ENCODE measurements around the gene MAMDC4.

The MAMDC4 gene

DNA sequence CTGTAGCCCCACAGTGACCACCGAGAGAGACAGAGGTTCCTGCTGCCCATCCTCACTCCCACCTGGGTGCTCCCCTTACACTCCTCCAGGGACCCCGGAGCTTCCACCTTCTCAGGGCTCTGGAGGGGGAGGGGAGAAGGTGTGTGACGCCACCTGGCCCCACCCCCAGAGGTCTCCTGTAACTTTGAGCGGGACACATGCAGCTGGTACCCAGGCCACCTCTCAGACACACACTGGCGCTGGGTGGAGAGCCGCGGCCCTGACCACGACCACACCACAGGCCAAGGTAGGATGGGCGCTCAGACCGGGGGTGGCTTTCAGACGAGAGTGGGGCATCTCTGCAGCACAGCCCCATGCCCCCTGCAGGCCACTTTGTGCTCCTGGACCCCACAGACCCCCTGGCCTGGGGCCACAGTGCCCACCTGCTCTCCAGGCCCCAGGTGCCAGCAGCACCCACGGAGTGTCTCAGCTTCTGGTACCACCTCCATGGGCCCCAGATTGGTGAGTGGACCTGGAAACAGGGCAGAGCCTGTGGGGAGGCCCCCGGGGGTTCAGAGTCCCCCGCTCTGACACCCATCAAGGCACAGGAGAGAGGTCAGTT is 4.5 kb downstream of the MAMDC4 start:
- no peak for TF ChIP-seq CTCF (conservative IDR thresholded peaks at IDR 0.05; ENCODE audit: low read length)
- DNase-seq (ENCODE audit: low read depth): no peak
- no peak overlapping the region for H3K4me3 ChIP-seq (ENCODE audit: low read length)

GRCh38 chr9:136857166-136857565 is 5.0 kb downstream of the MAMDC4 start:
- TF ChIP-seq CTCF (conservative IDR thresholded peaks at IDR 0.05; ENCODE audit: low read length): no peak
- no peak overlapping the region for H3K4me3 ChIP-seq (ENCODE audit: low read length)
- no peak for DNase-seq (ENCODE audit: low read depth)

GRCh38 chr9:136857581-136858412 is 5.7 kb downstream of the MAMDC4 start:
- no peak for TF ChIP-seq CTCF (conservative IDR thresholded peaks at IDR 0.05; ENCODE audit: low read length)
- DNase-seq (ENCODE audit: low read depth): no peak
- no peak overlapping the region for H3K4me3 ChIP-seq (ENCODE audit: low read length)

DNA sequence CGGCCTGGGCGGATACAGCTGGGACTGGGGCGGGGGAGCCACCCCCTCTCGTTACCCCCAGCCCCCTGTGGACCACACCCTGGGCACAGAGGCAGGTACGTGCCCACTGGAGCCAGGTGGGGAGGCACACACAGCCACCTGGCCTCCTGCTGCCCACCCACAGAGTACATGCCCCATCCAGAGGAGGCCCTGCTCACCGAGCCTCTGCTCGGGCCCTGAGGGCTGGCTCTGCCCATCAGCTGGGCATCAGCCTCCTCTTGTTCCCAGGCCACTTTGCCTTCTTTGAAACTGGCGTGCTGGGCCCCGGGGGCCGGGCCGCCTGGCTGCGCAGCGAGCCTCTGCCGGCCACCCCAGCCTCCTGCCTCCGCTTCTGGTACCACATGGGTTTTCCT is 6.3 kb downstream of the MAMDC4 start:
- no peak for DNase-seq (ENCODE audit: low read depth)
- TF ChIP-seq CTCF (conservative IDR thresholded peaks at IDR 0.05; ENCODE audit: low read length): no peak
- no peak overlapping the region for H3K4me3 ChIP-seq (ENCODE audit: low read length)

- TF ChIP-seq CTCF (conservative IDR thresholded peaks at IDR 0.05; ENCODE audit: low read length): no peak
- H3K4me3 ChIP-seq (ENCODE audit: low read length): no peak overlapping the region
- peak; percentile 57 for DNase-seq (ENCODE audit: low read depth)
These were observed 7.0 kb downstream of the MAMDC4 start for GRCh38 chr9:136858844-136859757.

GRCh38 chr9:136860529-136860928 is 8.4 kb downstream of the MAMDC4 start:
- no peak for DNase-seq (ENCODE audit: low read depth)
- H3K4me3 ChIP-seq (ENCODE audit: low read length): no peak overlapping the region
- TF ChIP-seq CTCF (conservative IDR thresholded peaks at IDR 0.05; ENCODE audit: low read length): no peak

Measured in AG10803 (cell line).